OCI-LY7 (cell line): ENCODE results near the gene TTC31. TPM values are rescaled to one million over a fixed set of nuclear protein-coding genes. Genes with fewer than 3 reads are reported as not detected.

Experiments
- BruUV-seq: library from RNA; stranded (reverse); fragments of 400-500 nt; replicated peaks from 2 replicates; lab custom pipeline; 2021; lab: Mats Ljungman, UMichigan
- CTCF ChIA-PET: fragments of 300-600 bp; sonication (Branson Sonifier 250); formaldehyde crosslinking; loops from one replicate; lab custom pipeline; 2022; ENCODE audit warnings: antibody characterized with exemption; ENCODE audit not compliant: unreplicated experiment; lab: Charles Lee
- POLR2A ChIA-PET: fragments of 300-600 bp; sonication (Branson Sonifier 250); formaldehyde crosslinking; loops from one replicate; lab custom pipeline; 2022; ENCODE audit warnings: antibody characterized with exemption; lab: Charles Lee
- DNase-seq: peaks from one replicate; pipeline ENCODE4 v3.0.0-alpha.2; 2015; ENCODE audit warnings: low spot score
- H2AFZ ChIP-seq: fragments of 200-600 bp; sonication (generic), shearing (Covaris generic); 2 replicates; pipeline ENCODE4 v1.6.1; 2014; ENCODE audit warnings: mild to moderate bottlenecking, antibody characterized with exemption, low read length, moderate library complexity
- H3K27ac ChIP-seq: fragments of 200-600 bp; sonication (generic); 2 replicates; pipeline ENCODE4 v1.5.1; 2014; ENCODE audit warnings: mixed run types, low read depth, mild to moderate bottlenecking, moderate library complexity, low read length, inconsistent platforms; ENCODE audit not compliant: poor library complexity, severe bottlenecking
- H3K36me3 ChIP-seq: fragments of 200-600 bp; sonication (generic); 2 replicates; pipeline ENCODE4 v1.6.1; 2014; ENCODE audit warnings: mild to moderate bottlenecking, antibody characterized with exemption, low read length, moderate library complexity, mixed read lengths; ENCODE audit not compliant: insufficient read depth
- H3K4me1 ChIP-seq: fragments of 200-600 bp; sonication (generic); 2 replicates; pipeline ENCODE4 v1.5.1; 2014; ENCODE audit warnings: mild to moderate bottlenecking, low read length; ENCODE audit not compliant: insufficient read depth, poor library complexity, severe bottlenecking
- H3K4me2 ChIP-seq: fragments of 200-600 bp; sonication (generic); 2 replicates; pipeline ENCODE4 v1.6.1; 2014; ENCODE audit warnings: mild to moderate bottlenecking, low read length
- H3K4me3 ChIP-seq: fragments of 200-600 bp; sonication (generic); 2 replicates; pipeline ENCODE4 v1.5.1; 2014; ENCODE audit warnings: mild to moderate bottlenecking, low read depth, low read length; ENCODE audit not compliant: poor library complexity, severe bottlenecking
- H3K79me2 ChIP-seq: fragments of 200-600 bp; sonication (generic); 2 replicates; pipeline ENCODE4 v1.6.1; 2016; ENCODE audit warnings: low read depth, mild to moderate bottlenecking, low read length, moderate library complexity, mixed read lengths; ENCODE audit not compliant: insufficient read depth
- H3K9me2 ChIP-seq: fragments of 200-600 bp; sonication (generic); 2 replicates; pipeline ENCODE4 v1.6.1; 2016; ENCODE audit warnings: mild to moderate bottlenecking, low read length, mixed read lengths; ENCODE audit not compliant: insufficient read depth
- H3K9me3 ChIP-seq: fragments of 200-600 bp; sonication (generic); 2 replicates; pipeline ENCODE4 v1.6.1; 2014; ENCODE audit warnings: mild to moderate bottlenecking, mixed run types, low read length, mixed read lengths
- H4K20me1 ChIP-seq: fragments of 200-600 bp; sonication (generic); 2 replicates; pipeline ENCODE4 v1.6.1; 2014; ENCODE audit warnings: mild to moderate bottlenecking, antibody characterized with exemption, low read length, moderate library complexity, mixed read lengths; ENCODE audit not compliant: insufficient read depth
- EZH2phosphoT487 ChIP-seq: fragments of 200-600 bp; sonication (generic); IDR thresholded peaks from 2 replicates; pipeline ENCODE4 v1.6.1; 2018; ENCODE audit warnings: low read depth, borderline replicate concordance, mild to moderate bottlenecking, mixed run types, antibody characterized with exemption, low read length, moderate library complexity, mixed read lengths
- intact Hi-C: fragments of 100-400 bp; cut with micrococcal nuclease; formaldehyde crosslinking; loops from one replicate; pipeline ENCODE4 v1.10.0; 2022; ENCODE audit not compliant: unreplicated experiment
- total RNA-seq, 2 experiments: library from RNA; depleted of rRNA in 1 of 2; stranded (reverse); fragments of >200 nt in 1 of 2; shearing (Covaris generic) in 1 of 2; gene quantifications; 2 replicates each; pipeline ENCODE4 v1.2.3, GENCODE V29; 2014 to 2022
- TF ChIP-seq, protein P1 (sequence below): fragments of 200-600 bp; sonication (generic); conservative IDR thresholded peaks from 2 replicates; pipeline ENCODE4 v1.5.1; 2014; ENCODE audit warnings: mild to moderate bottlenecking, antibody characterized with exemption, low read length, moderate library complexity, mixed read lengths

Gene TTC31
- total RNA-seq, 2 experiments from 2014 or later, result 31.5 to 34.6 TPM

DNA sequence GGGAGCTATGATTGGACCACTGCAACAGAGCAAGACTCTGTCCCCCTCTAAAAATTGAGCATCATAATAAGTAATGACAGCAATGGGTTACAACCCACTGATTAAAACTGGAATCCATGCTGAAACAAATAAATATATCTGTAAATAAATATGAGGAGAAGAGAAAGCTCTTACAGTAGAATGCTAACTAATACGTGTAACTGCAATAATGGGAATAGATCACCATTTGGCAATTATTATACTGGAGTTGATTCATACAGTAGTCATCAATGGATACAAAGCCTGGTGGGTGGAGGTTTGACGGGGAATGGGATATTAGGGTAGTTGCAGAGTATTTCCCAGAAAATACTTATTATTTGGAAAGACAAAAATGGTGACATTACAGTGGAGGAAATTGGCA, 34.1 kb upstream of the TTC31 start:
- TF ChIP-seq, protein P1, sequence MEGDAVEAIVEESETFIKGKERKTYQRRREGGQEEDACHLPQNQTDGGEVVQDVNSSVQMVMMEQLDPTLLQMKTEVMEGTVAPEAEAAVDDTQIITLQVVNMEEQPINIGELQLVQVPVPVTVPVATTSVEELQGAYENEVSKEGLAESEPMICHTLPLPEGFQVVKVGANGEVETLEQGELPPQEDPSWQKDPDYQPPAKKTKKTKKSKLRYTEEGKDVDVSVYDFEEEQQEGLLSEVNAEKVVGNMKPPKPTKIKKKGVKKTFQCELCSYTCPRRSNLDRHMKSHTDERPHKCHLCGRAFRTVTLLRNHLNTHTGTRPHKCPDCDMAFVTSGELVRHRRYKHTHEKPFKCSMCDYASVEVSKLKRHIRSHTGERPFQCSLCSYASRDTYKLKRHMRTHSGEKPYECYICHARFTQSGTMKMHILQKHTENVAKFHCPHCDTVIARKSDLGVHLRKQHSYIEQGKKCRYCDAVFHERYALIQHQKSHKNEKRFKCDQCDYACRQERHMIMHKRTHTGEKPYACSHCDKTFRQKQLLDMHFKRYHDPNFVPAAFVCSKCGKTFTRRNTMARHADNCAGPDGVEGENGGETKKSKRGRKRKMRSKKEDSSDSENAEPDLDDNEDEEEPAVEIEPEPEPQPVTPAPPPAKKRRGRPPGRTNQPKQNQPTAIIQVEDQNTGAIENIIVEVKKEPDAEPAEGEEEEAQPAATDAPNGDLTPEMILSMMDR, result no peak
- TF ChIP-seq EZH2phosphoT487, result no peak
- peaks cover 29% of the 10 kb centered on the region for H3K4me1 ChIP-seq
- H3K4me2 ChIP-seq, result no peak overlapping the region
- ChIA-PET CTCF (no interaction called here), POLR2A (interaction anchor here (0.7 kb wide), 1 partner anchor 15 kb away, joined by 3 read pairs; no protein-coding TSS in a partner anchor)
- H3K9me3 ChIP-seq, result no peaks in the 10 kb centered on the region
- H3K9me2 ChIP-seq, result no peaks in the 10 kb centered on the region
- BruUV-seq, result no TSS peak
- H3K27ac ChIP-seq, result no peak overlapping the region
- no peak for DNase-seq
- H3K79me2 ChIP-seq, result no peaks in the 10 kb centered on the region
- H4K20me1 ChIP-seq, result no peaks in the 10 kb centered on the region
- intact Hi-C loops, result no loop called here
- H3K4me3 ChIP-seq, result no peak overlapping the region
- H2AFZ ChIP-seq, result no peak overlapping the region
- no peaks in the 10 kb centered on the region for H3K36me3 ChIP-seq

DNA sequence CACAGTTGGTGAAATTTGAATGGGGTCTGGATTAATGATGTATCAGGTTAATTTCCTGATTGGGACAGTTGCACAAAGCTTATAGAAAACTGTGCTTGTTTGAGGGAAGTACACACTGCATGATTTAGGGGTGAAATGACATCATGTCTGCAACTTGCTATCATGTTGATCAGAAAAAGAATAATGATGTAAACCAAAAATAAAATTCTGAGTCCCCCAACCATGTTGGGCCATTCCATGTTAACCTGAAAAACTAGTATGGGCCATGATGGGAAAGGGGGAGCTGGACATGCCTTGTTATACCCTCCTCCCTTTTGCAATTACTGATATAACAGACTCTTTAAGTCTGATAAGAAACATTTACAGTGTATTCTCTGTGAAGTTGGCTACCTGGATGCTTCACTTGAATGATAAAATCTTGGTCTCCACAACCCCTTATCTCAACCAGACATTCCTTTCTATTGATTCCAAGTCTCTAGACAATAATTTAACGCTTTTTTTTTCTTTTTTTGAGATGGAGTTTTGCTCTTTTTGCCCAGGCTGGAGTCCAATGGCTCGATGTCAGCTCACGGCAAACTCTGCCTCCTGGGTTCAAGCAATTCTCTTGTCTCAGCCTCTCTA, 32.2 kb upstream of the TTC31 start:
- Histone ChIP-seq H4K20me1 (no peaks in the 10 kb centered on the region), H3K36me3 (no peaks in the 10 kb centered on the region), H3K4me2 (no peak overlapping the region), H2AFZ (no peak overlapping the region), H3K9me2 (no peaks in the 10 kb centered on the region), H3K79me2 (peaks cover 5% of the 10 kb centered on the region; the same call in 1 of the 2 replicates), H3K4me1 (peaks cover 29% of the 10 kb centered on the region), H3K27ac (no peak overlapping the region), H3K4me3 (no peak overlapping the region), H3K9me3 (no peaks in the 10 kb centered on the region)
- CTCF ChIA-PET, result no interaction called here
- TF ChIP-seq, protein P1, result no peak
- no peak for TF ChIP-seq EZH2phosphoT487
- POLR2A ChIA-PET, result interaction anchor here (0.6 to 1.0 kb wide), 3 partner anchors 30 to 60 kb away, joined by 3 to 5 read pairs (median 3); no protein-coding TSS in a partner anchor
- intact Hi-C loops, result no loop called here
- no peak for DNase-seq
- no TSS peak for BruUV-seq
